Loucy (cell line): ENCODE measurements around the gene ROPN1.

ENCODE experiments used
- EZH2phosphoT487 ChIP-seq: fragments of 200-600 bp; IDR thresholded peaks from 2 replicates; pipeline ENCODE4 v1.6.1; 2018; ENCODE audit warnings: antibody characterized with exemption, mild to moderate bottlenecking, moderate library complexity, borderline replicate concordance
- TF ChIP-seq, protein P1 (sequence below): fragments of 200-600 bp; sonication (generic); conservative IDR thresholded peaks from 2 replicates; pipeline ENCODE4 v1.5.1; 2014; ENCODE audit warnings: mild to moderate bottlenecking, antibody characterized with exemption, low read length

DNA sequence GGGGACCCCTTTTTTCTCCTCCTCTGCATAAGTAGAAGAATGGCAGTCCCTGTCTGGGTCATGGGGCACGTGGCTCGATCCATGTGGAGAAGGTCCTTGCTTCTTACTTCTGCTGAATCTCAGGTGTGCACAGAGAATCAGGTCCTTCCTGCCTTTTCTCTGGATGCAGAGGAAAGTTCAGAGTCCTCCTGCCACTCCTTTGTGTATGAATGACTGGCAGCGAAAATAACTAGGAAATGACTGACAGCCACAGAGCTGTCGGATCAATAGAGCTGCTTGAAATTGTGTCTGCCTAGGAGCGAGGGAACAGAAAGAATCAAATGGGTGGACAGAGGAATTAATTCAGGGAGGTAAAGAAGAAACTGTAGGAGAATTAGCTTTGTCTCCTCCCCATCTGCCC, 49.6 kb upstream of the ROPN1 start:
- TF ChIP-seq, protein P1, sequence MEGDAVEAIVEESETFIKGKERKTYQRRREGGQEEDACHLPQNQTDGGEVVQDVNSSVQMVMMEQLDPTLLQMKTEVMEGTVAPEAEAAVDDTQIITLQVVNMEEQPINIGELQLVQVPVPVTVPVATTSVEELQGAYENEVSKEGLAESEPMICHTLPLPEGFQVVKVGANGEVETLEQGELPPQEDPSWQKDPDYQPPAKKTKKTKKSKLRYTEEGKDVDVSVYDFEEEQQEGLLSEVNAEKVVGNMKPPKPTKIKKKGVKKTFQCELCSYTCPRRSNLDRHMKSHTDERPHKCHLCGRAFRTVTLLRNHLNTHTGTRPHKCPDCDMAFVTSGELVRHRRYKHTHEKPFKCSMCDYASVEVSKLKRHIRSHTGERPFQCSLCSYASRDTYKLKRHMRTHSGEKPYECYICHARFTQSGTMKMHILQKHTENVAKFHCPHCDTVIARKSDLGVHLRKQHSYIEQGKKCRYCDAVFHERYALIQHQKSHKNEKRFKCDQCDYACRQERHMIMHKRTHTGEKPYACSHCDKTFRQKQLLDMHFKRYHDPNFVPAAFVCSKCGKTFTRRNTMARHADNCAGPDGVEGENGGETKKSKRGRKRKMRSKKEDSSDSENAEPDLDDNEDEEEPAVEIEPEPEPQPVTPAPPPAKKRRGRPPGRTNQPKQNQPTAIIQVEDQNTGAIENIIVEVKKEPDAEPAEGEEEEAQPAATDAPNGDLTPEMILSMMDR: no peak
- TF ChIP-seq EZH2phosphoT487: no peak
